HepG2 (cell line): Measurements from ENCODE around the gene TBC1D22A. TPM values are rescaled to one million over a fixed set of nuclear protein-coding genes. Genes with fewer than 3 reads are reported as not detected.
A peak's percentile ranks its signal among the peaks of the same experiment; 100 is the strongest.

Experiments
- HOXA9 ChIP-seq: sonication (generic); formaldehyde crosslinking; IDR thresholded peaks from 2 replicates; pipeline ENCODE4 v1.8.1; 2022; ENCODE audit warnings: missing genetic modification reagents, mild to moderate bottlenecking, moderate library complexity, borderline replicate concordance
- IRF2 ChIP-seq: IDR thresholded peaks from 2 replicates; pipeline ENCODE4 v1.6.1; 2018; ENCODE audit warnings: missing genetic modification reagents, missing compliant biosample characterization
- MXD4 ChIP-seq: IDR thresholded peaks from 2 replicates; pipeline ENCODE4 v1.6.1; 2016; ENCODE audit warnings: mild to moderate bottlenecking, missing biosample characterization, missing genetic modification reagents
- NCOA5 ChIP-seq: sonication (generic); formaldehyde crosslinking; IDR thresholded peaks from 2 replicates; pipeline ENCODE4 v1.4.0; 2020; ENCODE audit warnings: missing genetic modification reagents
- SALL2 ChIP-seq: sonication (generic); formaldehyde crosslinking; IDR thresholded peaks from 2 replicates; pipeline ENCODE4 v1.8.1; 2023; ENCODE audit warnings: mild to moderate bottlenecking, missing genetic modification reagents, inconsistent platforms
- ZIK1 ChIP-seq: sonication (generic); formaldehyde crosslinking; IDR thresholded peaks from 2 replicates; pipeline ENCODE4 v1.5.0; 2020; ENCODE audit warnings: mild to moderate bottlenecking, low read depth, missing genetic modification reagents, borderline replicate concordance
- ZNF232 ChIP-seq: sonication (generic); formaldehyde crosslinking; IDR thresholded peaks from 2 replicates; pipeline ENCODE4 v1.4.0; 2020; ENCODE audit warnings: missing genetic modification reagents, borderline replicate concordance
- ZNF441 ChIP-seq: sonication (generic); formaldehyde crosslinking; IDR thresholded peaks from 2 replicates; pipeline ENCODE4 v1.7.0; 2021; ENCODE audit warnings: missing genetic modification reagents, borderline replicate concordance
- ZNF547 ChIP-seq: sonication (generic); formaldehyde crosslinking; IDR thresholded peaks from 2 replicates; pipeline ENCODE4 v1.5.1; 2020; ENCODE audit warnings: mild to moderate bottlenecking, missing genetic modification reagents
- ZSCAN30 ChIP-seq: sonication (generic); formaldehyde crosslinking; IDR thresholded peaks from 2 replicates; pipeline ENCODE4 v1.5.0; 2020; ENCODE audit warnings: mild to moderate bottlenecking, missing genetic modification reagents
- polyA plus RNA-seq, 8 experiments: library from polyadenylated mRNA; depleted of rRNA in 3 of 8; stranded (reverse) in 7 of 8; unstranded in 1 of 8; fragments of >200 nt; fragmentation: Illumina TruSeq in 4 of 8; extraction: Trizol in 4 of 8; gene quantifications; 2 replicates each; pipeline versions ENCODE4 v1.2.1 to v1.2.3, GENCODE V29; 2011 to 2016; ENCODE audit warnings: low read depth in 4 of 8, missing spikeins in 1 of 8, mixed read lengths in 1 of 8; ENCODE audit not compliant: insufficient read depth in 1 of 8
- total RNA-seq, 5 experiments: library from RNA; depleted of rRNA; stranded (reverse); fragments of >200 nt; fragmentation: Illumina TruSeq; extraction: Trizol; gene quantifications; 2 replicates each; pipeline ENCODE4 v1.2.3, GENCODE V29; 2016; ENCODE audit warnings: low read depth in 1 of 5
- TF ChIP-seq, protein P1 (sequence below): sonication (generic); formaldehyde crosslinking; IDR thresholded peaks from 2 replicates; pipeline ENCODE4 v1.4.0; 2020; ENCODE audit warnings: mild to moderate bottlenecking, missing genetic modification reagents
- TF ChIP-seq, protein P2 (sequence below): sonication (generic); formaldehyde crosslinking; conservative IDR thresholded peaks from 2 replicates; pipeline ENCODE4 v1.5.0; 2020; ENCODE audit warnings: missing genetic modification reagents
- TF ChIP-seq, protein P3 (sequence below): sonication (generic); formaldehyde crosslinking; IDR thresholded peaks from 2 replicates; pipeline ENCODE4 v1.4.0; 2020; ENCODE audit warnings: missing genetic modification reagents
- TF ChIP-seq, protein P4 (sequence below): sonication (generic); formaldehyde crosslinking; IDR thresholded peaks from 2 replicates; pipeline ENCODE4 v1.4.0; 2020; ENCODE audit warnings: missing genetic modification reagents
- TF ChIP-seq, protein P5 (sequence below): sonication (generic); formaldehyde crosslinking; IDR thresholded peaks from 2 replicates; pipeline ENCODE4 v1.5.1; 2020; ENCODE audit warnings: missing genetic modification reagents, mild to moderate bottlenecking, borderline replicate concordance
- TF ChIP-seq, protein P6 (sequence below): IDR thresholded peaks from 2 replicates; pipeline ENCODE4 v1.6.1; 2016; ENCODE audit warnings: mild to moderate bottlenecking
- TF ChIP-seq, protein P7 (sequence below): sonication (generic); formaldehyde crosslinking; IDR thresholded peaks from 2 replicates; pipeline ENCODE4 v1.4.0; 2020; ENCODE audit warnings: missing genetic modification reagents

Gene TBC1D22A
- total and polyA plus RNA-seq, 2 of the 13 experiments (the other 11 are each of a cell fraction or from before 2014, with no cell fraction given) = 17.3 to 18.0 TPM

DNA sequence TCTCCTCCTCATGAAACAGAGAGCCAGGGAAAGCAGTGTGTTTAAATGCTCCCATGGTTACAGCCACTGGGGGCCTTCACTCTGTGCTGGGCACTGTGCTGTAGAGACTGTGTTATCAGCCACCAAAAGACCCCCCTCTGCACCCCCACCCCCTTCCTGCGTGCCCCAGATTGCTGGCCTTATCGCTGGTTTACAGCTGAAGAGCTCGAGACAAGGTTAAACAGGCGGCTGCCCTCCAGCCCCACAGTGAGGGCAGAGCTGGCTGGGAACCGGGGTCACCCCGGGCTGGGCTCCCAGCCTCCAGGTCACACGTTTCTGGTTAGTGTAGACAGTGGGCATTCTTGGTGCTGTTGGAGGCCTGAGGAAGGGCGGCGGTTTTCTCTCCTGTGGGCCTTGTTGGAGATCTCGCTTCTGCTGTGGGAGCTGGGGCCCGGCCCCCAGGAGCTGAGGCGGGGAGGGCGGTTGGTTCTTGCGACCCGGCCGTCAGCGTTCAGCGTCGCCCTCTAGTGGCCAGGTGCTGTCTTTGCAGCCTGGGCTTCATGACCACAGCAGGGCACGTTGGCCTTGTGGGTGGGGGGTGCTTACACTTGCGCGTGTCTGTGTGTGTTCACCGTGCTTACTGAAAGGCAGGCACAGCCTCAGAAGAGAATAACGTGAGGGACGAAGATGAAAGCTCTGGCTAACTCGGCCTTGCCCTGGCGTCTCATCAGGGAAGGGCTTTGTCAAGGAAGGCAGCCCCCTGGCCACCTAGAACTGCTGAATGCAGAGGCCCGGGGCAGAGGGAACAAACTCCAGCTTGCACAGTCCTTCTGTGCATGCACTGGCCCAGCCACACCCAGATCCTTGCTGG lies 40.8 kb downstream of the TBC1D22A start (continued):
- TF ChIP-seq, protein P1, sequence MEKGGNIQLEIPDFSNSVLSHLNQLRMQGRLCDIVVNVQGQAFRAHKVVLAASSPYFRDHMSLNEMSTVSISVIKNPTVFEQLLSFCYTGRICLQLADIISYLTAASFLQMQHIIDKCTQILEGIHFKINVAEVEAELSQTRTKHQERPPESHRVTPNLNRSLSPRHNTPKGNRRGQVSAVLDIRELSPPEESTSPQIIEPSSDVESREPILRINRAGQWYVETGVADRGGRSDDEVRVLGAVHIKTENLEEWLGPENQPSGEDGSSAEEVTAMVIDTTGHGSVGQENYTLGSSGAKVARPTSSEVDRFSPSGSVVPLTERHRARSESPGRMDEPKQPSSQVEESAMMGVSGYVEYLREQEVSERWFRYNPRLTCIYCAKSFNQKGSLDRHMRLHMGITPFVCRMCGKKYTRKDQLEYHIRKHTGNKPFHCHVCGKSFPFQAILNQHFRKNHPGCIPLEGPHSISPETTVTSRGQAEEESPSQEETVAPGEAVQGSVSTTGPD (CRISPR knock-in tag) = no peak
- TF ChIP-seq ZNF441 (CRISPR knock-in tag) = no peak
- TF ChIP-seq, protein P2, sequence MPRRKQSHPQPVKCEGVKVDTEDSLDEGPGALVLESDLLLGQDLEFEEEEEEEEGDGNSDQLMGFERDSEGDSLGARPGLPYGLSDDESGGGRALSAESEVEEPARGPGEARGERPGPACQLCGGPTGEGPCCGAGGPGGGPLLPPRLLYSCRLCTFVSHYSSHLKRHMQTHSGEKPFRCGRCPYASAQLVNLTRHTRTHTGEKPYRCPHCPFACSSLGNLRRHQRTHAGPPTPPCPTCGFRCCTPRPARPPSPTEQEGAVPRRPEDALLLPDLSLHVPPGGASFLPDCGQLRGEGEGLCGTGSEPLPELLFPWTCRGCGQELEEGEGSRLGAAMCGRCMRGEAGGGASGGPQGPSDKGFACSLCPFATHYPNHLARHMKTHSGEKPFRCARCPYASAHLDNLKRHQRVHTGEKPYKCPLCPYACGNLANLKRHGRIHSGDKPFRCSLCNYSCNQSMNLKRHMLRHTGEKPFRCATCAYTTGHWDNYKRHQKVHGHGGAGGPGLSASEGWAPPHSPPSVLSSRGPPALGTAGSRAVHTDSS (CRISPR knock-in tag) = no peak
- TF ChIP-seq IRF2 = no peak
- TF ChIP-seq, protein P3, sequence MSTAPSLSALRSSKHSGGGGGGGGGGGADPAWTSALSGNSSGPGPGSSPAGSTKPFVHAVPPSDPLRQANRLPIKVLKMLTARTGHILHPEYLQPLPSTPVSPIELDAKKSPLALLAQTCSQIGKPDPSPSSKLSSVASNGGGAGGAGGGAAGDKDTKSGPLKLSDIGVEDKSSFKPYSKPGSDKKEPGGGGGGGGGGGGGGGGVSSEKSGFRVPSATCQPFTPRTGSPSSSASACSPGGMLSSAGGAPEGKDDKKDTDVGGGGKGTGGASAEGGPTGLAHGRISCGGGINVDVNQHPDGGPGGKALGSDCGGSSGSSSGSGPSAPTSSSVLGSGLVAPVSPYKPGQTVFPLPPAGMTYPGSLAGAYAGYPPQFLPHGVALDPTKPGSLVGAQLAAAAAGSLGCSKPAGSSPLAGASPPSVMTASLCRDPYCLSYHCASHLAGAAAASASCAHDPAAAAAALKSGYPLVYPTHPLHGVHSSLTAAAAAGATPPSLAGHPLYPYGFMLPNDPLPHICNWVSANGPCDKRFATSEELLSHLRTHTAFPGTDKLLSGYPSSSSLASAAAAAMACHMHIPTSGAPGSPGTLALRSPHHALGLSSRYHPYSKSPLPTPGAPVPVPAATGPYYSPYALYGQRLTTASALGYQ (CRISPR knock-in tag) = no peak
- TF ChIP-seq ZNF547 (CRISPR knock-in tag) = no peak; the same call in 1 of the 2 replicates
- TF ChIP-seq, protein P4, sequence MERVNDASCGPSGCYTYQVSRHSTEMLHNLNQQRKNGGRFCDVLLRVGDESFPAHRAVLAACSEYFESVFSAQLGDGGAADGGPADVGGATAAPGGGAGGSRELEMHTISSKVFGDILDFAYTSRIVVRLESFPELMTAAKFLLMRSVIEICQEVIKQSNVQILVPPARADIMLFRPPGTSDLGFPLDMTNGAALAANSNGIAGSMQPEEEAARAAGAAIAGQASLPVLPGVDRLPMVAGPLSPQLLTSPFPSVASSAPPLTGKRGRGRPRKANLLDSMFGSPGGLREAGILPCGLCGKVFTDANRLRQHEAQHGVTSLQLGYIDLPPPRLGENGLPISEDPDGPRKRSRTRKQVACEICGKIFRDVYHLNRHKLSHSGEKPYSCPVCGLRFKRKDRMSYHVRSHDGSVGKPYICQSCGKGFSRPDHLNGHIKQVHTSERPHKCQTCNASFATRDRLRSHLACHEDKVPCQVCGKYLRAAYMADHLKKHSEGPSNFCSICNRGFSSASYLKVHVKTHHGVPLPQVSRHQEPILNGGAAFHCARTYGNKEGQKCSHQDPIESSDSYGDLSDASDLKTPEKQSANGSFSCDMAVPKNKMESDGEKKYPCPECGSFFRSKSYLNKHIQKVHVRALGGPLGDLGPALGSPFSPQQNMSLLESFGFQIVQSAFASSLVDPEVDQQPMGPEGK (CRISPR knock-in tag) = peak; percentile 94
- 0 out of 2 replicates have a peak, but pooled peaks have one; percentile 34 for TF ChIP-seq ZNF232 (CRISPR knock-in tag)
- TF ChIP-seq, protein P5, sequence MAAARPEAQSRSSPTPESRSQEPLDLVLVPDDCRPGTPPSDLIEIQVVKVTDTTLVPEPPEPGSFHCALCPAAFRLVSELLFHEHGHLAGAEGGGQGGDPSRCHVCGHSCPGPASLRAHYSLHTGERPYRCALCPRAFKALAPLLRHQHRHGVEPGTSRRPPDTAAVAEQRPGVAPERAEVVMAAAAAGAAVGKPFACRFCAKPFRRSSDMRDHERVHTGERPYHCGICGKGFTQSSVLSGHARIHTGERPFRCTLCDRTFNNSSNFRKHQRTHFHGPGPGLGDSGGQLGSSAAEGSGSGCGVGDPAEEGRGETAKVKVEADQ (CRISPR knock-in tag) = no peak
- TF ChIP-seq NCOA5 (CRISPR knock-in tag) = no peak
- TF ChIP-seq HOXA9 (CRISPR knock-in tag) = no peak
- TF ChIP-seq SALL2 = 0 out of 2 replicates have a peak, but pooled peaks have one; percentile 35
- no peak for TF ChIP-seq ZIK1 (CRISPR knock-in tag)
- TF ChIP-seq, protein P6, sequence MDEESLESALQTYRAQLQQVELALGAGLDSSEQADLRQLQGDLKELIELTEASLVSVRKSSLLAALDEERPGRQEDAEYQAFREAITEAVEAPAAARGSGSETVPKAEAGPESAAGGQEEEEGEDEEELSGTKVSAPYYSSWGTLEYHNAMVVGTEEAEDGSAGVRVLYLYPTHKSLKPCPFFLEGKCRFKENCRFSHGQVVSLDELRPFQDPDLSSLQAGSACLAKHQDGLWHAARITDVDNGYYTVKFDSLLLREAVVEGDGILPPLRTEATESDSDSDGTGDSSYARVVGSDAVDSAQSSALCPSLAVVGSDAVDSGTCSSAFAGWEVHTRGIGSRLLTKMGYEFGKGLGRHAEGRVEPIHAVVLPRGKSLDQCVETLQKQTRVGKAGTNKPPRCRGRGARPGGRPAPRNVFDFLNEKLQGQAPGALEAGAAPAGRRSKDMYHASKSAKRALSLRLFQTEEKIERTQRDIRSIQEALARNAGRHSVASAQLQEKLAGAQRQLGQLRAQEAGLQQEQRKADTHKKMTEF (CRISPR knock-in tag) = no peak
- TF ChIP-seq, protein P7, sequence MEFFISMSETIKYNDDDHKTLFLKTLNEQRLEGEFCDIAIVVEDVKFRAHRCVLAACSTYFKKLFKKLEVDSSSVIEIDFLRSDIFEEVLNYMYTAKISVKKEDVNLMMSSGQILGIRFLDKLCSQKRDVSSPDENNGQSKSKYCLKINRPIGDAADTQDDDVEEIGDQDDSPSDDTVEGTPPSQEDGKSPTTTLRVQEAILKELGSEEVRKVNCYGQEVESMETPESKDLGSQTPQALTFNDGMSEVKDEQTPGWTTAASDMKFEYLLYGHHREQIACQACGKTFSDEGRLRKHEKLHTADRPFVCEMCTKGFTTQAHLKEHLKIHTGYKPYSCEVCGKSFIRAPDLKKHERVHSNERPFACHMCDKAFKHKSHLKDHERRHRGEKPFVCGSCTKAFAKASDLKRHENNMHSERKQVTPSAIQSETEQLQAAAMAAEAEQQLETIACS (CRISPR knock-in tag) = no peak
- TF ChIP-seq MXD4 (CRISPR knock-in tag) = 0 out of 2 replicates have a peak, but pooled peaks have one; percentile 52
- TF ChIP-seq ZSCAN30 (CRISPR knock-in tag) = no peak
